Sigmoid colon (tissue), 4 donors: ENCODE measurements around the gene RHOC.

Experiments used
- POLR2A ChIP-seq, 2 donors: fragments of 450-650 bp; IDR thresholded peaks; one replicate each; pipeline ENCODE4 v1.6.1; 2016; ENCODE audit warnings: antibody characterized with exemption in 2 of 2, mild to moderate bottlenecking in 2 of 2, moderate library complexity in 2 of 2
- POLR2AphosphoS5 ChIP-seq, 4 donors: sonication (generic); formaldehyde crosslinking; IDR thresholded peaks; one replicate each; pipeline ENCODE4 v1.6.1; 2017; ENCODE audit warnings: antibody characterized with exemption in 4 of 4

- no peak for TF ChIP-seq POLR2AphosphoS5 (IDR thresholded peaks at IDR 0.05)
- TF ChIP-seq POLR2A (IDR thresholded peaks at IDR 0.05): no peak
Observed at GRCh38 chr1:112720800-112721199, 13.9 kb upstream of the RHOC start.
